ELF-1 (cell line): ENCODE data around the gene HIC1.

Experiments
- DNase-seq: peaks from one replicate; pipeline ENCODE4 v3.0.0-alpha.2; 2016; ENCODE audit warnings: low read depth, low spot score

The HIC1 gene

DNA sequence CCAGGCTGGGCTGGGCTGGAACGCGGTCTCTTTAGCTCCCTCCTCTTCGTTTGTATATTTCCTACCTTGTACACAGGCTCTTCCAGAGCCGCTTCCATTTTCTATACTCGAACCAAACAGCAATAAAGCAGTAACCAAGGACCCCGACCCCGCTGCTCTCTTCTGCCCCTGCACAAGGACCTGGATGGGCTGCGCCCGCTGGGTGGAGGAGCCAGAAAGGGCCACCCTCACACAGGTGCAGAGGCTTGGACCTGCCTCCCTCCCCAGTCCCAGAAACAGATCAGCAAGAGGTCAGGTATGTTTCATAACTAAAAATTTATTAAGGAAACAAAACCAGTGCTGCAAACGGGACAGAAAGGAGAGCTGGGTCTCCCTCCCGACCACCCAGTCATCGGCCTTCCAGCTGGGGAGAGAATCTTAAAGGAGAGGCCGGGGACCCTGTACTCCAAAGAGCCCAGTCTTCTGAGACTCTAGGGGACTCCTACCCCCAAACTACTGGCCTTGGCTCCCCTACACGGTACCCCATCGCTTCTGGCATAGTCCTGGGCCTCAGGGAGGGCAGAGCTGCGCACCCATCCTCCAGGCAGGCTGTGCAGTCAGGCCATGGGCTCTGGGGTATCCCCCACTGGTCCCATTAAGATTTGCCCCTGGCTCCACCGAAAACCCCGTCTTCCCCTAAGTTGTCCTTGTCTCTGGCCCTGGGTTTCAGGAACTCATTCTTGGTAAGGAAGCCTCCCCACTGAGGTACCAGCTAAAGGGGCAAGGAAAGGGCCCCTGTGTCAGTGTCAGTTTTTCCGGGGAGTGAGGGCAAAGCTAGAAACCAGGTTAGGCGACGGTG lies 4.9 kb downstream of the HIC1 start:
- DNase-seq: no peak

DNA sequence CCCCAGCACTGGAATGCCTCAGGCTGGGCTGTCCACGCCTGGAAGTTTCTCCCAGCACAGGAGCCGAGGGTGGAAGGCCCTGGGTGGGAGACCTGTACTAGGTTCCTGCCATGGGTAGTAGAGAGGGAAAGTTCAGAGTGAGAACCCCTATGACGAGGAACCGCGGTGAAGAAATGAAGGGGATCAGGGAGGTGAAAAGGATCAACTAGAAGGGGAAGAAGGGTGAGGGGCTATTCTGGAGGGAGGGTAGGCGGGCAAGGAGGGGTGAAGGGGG lies 5.4 kb downstream of the HIC1 start:
- DNase-seq: no peak

DNA sequence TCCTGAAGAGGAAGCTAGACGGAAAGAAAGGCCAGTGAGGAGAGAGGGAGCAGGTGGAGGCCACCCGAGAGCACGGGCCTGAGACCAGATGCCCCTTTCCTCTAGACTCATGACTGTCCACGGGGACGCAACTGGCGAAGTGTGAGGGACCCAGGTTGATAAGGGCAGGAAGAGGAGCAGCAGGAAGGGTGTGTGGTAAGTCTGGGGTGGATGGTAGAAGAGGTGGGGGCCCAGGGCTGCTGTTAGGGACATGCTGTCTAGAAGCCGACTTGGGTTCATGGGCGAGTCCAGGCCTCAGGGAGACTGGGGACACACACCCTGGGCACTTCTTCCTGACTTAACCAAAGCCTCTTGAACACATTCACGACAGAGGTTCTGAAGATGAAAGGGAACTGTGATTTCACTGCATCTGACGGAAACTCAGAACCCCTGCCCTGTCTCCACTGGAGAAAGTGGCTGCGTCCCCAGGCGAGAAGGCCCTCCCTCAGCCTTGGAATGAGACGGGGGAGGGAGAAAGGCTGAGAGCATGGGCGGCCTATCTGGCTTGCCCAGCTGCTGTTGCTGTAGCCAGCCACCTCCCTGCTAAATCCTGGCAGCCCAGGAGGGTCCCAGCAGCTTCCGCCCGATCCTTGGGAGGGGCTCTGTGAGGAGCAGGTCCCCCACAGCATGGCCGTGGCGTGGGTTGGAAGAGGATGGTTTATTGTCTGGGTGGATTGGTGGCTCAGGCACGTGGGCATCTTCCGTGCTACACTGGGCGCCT lies 6.0 kb downstream of the HIC1 start:
- no peak for DNase-seq

DNA sequence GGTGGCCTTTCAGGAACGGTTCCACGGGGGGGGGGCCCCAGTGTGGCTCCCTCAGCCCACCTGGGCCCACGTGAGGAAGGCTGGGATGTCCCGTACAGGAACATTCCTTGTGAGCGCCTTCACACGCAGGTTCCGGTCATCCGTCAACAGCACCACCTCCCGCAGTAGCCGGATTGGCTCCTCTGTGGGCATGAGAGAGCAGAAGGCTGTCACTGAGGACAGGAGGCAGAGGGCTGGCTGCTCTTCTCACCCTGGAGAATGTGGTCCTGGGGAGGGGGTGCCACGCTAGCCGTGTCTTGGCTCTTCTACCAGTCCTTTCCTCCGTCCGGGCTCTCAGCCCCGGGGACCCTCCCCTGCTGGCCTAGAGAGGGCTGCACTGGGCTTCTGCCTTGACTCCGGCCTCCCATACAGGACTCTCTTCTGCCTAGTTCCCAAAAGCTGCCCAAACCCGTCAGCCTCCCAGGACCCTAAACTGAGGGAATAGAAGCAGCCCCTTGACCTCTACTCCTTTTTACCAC lies 6.6 kb downstream of the HIC1 start:
- no peak for DNase-seq

DNA sequence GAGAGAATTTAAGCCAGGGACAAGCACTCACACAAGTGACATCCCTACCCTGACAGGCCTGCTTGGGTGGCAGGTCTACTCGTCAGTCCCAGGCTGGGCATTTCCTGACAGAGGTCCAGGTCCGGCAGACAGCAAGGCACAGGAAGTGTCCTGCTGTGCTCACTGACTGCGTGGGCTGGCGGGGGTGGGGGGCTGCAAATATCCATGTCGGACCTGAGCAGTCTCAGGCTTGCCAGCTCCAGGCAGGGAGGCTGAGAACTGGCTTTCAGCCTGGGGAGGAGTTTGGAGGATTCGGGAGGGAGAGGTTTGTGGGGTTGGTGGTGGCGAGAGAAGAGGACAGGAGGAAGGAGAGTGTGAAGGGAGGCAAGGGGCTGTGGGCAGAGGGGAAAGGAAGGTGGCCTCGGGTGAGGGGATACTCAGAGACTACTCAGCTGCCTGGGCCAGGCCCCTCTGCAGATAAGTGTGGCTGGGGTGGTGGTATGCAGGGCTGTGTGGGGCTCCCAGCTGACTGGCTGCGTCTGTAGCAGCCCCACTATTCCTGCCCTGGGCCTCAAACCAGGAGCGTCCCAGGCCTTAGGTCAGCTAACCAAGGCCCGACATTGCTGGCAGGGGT lies 7.8 kb downstream of the HIC1 start:
- DNase-seq: no peak

DNA sequence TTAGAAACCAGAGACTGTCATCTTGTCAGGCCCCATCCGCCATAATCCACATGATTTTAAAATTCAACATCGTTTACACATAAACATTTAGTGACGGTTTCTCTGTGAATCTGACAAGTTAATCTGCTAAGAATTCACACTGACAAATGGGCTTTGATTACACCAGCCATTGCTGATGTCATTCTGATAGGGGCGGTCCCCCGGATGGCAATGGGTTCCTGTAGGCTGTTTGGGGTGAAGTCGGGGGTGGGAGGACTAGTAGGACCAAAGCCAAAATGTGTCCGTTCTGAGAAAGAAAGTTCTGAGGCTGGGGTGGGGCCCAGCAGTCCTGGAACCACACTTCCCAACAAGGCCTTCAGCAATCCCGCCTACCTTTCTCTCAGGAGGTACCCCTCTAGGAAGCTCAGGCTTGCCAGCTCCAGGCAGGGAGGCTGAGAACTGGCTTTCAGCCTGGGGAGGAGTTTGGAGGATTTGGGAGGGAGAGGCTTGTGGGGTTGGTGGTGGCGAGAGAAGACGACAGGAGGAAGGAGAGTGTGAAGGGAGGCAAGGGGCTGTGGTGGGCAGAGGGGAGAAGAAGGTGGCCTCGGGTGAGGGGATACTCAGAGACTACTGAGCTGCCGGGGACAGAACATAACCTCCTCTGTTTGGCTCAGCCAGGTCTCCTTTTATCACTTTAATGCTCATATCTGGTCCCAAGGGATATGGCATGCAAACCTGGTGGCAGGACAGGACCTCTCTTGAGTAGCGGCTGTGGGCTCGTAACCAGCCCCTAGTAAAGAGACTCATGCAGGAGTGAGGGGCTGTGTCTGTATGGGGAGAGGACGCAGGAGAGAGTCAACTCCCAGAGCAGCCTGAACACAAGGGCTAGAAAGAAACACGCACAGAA lies 8.6 kb downstream of the HIC1 start:
- DNase-seq: no peak

DNA sequence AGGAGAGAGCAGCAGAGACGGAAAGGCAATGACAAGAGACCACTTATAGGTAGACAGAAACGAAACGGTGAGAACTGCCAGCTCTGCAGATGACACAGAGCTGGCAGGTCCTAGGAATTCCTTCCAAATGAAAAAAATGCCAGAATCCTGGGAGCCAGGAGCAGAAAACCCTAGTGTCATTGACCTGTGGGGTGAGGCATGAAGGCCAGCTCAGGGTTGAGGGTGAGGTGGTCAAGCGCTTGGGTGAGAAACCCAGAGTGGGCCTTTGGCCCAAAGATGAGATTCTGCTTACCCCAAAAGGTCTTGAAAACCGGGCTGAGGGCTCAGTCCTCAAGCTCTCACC lies 9.2 kb downstream of the HIC1 start:
- no peak for DNase-seq

DNA sequence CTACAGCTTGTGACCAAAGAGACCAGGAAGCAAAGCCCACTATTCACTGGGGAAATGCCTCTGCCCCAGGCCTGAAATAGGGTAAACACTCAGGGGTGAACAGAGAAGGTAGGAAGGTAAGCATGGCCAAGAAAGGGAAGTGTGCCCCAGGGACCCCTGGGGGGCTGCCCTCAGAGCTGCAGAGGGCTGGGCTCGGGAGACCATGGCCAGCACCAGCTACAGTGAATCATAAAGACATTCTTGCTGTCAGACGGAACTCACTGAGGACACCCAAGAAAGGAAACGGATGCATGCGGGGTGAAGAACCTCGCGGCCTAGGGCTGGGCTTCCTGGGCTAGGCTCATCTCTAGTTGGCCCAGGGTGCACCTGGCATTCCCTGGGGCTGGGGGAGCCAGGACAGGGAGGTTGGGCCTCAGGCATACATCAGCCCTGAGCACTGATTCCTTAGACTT lies 9.6 kb downstream of the HIC1 start:
- no peak for DNase-seq

DNA sequence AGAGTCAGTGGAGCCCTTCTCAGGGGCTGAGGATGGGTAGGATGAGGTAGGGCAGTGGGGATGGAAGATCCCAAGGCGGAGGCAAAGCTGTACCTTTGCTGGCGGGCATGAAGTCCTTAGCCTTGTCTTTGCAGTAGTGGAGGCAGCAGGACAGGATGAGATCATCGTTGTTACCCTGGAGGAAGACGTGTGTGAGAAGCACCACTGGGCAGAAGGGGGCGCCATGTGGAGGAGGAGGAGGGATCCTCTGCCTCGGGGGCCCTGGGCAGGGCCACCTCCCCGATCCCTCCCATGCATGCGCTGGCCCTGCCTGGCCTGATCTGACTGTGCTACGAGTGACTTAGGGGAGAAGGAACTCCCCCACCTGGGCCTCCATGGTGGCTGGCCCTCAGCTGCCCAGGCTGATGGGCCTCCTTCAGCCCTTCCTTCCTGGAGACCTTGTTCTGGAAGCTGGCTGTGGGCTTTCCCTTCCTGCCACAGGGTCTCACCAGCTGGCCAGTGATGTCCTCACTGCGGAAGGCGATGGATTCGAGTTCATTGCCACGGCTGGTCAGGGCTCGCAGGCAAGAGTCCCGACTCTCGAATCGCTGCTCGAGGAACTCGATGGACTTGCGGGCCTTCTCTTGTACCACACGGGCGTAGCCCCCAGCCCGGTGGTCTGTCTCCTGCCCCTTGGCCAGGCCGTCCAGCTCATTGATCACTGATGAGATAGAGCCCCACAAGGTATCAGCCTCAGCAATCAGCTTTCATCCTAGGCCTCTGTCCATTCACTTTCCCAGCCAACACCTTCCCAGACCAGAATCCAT lies 10.3 kb downstream of the HIC1 start:
- peak; percentile 85 for DNase-seq

DNA sequence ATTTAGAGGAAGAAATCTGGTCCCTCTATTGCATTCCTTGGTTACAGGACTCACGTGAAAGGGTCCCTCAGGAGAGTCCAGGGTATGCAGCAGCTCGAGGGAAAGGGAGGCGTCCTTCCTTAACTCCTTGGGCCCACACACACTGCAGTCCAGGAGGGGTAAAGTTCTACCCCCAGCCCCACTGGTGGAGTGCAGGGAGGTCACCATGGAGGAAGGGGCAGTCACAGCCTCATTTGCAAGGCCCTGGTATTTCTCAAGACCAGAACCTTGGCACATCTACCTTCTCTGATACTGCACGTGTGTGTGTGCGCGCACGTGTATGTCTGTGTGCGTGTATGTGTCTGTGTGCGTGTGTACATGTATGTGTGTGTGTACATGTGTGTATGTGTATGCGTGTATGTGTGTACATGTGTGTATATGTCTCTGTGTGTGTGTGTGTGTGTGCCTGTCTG lies 11.1 kb downstream of the HIC1 start:
- DNase-seq: no peak

DNA sequence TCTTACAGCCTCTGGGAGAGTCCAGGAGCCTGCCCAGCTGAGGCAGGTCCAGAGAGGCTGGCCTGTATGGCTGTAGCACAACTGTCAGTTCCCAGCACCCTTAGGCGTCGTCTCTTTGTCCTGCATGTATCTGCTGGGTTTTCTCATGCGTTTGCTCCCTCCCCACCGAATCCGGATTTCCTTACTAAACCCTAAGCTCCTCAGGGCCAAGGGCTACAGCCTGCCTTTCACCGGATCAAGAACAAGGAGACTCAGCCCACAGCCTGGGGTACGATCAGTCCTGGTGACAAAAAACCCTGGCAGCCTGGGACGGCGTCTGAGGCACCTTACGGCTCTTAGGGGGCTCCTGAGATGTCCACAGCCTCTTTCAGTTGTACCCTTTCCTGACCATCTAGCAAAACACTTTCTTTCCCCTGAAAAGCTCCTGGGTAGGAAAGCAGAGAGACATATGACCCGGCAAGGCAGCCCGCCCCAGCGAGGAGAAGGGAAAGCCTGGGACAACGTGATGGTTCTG lies 12.2 kb downstream of the HIC1 start:
- no peak for DNase-seq

DNA sequence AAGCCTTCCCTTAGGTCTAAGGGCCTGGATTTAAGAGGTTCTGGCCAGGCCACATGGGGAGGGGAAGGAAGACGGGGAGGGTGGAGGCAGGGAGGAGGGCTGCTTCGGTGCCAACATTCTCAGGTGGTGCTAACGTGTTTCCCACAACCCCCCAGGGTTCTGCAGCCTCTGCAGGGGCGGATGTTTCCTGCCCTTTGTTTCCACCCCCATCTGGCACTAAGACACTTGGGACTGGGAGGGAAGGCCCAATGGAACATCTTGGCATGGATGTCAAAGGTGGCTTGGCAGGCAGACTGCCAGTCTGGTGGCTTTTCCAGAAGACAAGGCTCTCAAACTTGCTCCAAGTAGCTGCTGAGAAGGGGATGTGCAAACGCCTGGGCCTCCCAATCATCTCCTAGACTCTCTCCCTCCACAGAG lies 12.7 kb downstream of the HIC1 start:
- no peak for DNase-seq

DNA sequence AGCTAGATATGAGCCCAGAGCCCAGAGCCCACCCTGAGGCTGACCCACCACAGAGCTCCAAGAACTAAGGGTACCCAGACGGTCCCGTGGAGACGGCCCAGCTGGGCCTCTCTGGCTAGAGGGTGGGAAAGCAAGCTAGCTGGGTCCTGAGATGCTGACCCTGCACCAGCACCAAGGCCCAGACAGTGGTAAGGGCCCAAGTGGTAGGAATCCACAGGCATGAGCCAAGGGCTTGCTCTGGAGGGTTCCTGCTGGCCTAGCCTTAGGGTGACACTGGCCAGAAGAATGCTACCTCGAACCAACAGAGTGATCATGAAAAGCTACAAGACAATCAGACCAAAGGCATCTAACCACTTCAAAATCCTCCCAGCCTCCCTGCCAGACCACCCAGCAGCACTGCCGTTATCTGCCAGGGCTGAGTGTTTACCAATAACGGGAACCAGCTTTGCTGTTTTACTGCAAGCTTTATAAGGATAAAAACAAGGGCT lies 13.2 kb downstream of the HIC1 start:
- DNase-seq: peak; percentile 71

DNA sequence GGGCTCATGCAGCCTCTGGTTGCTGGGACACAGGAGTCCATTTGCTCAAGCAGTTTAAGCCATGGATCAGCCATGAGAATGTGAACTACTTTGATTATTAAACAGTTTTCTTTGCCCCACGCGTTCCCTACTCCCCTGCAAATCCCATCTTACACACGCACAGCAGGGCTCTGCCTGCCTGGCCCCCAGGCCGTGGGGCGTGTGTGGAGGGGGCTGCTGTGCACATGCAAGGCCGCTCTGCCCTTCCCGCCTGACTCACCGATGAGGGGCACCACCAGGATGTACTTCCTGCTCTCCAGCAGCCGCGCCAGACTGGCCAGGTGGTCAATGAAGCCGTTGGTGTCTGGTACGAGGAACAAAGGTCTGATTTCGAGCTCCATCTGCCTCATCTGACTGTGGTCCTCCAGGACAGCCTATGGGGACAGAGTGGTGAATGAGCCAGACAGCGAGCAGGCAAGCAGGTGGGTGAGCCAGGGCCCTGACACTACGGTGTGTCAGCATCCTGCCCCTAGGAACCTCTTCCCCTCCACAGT lies 13.7 kb downstream of the HIC1 start:
- DNase-seq: peak; percentile 66

DNA sequence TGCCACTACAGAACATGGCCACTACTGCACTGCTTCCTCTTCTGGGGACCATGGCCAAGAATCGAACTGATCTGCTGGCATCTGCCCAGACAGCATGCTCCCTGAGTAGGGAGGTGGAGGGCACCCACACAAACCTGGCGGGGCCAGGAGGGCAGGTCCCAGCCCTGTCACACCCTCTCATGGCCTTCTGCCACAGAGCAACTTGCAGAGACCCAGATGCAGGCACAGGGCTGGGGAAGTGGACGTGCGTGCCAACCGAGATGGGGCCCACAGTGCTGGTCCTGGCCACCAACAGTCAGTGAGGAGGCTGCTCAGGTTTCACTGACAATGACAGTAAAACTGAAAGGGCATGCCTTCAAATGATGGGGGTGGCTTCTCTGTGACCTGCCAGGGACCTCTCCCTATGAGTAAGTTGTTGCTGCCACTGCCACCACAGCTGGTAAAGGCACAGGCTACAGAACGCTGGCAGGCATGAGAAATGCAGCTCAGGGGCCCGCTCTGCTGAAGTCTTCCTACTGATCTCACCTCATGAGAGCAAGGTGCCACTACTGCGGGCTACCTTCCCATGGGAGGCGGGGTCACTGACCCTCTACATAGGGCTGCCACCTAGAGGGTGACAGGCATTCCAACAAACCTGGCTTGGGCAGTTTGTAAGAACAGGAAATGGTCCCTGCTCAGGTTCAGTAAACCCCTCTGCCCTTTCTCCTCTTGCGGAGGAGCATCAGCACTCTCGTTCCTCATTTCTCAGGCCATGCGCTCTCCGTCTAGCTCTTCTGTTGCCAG lies 15.5 kb downstream of the HIC1 start:
- DNase-seq: no peak

DNA sequence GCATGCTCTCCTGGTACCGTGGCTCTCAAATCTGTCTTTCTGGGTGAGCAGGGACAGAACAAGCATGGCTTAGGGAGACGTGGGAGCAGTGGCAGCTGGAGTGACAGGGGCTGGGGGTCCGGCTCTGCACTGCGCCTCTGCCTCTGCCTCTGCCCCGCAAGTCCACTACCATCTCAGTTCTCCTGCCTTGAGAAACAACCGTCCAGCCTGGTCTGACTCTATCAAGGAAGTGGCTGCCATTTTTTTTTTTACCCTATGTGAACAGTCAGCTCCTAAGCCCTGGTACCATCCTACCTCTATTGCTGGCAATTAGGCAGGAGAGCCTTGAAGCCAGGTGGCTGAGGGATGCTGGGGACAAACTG lies 16.1 kb downstream of the HIC1 start:
- no peak for DNase-seq

DNA sequence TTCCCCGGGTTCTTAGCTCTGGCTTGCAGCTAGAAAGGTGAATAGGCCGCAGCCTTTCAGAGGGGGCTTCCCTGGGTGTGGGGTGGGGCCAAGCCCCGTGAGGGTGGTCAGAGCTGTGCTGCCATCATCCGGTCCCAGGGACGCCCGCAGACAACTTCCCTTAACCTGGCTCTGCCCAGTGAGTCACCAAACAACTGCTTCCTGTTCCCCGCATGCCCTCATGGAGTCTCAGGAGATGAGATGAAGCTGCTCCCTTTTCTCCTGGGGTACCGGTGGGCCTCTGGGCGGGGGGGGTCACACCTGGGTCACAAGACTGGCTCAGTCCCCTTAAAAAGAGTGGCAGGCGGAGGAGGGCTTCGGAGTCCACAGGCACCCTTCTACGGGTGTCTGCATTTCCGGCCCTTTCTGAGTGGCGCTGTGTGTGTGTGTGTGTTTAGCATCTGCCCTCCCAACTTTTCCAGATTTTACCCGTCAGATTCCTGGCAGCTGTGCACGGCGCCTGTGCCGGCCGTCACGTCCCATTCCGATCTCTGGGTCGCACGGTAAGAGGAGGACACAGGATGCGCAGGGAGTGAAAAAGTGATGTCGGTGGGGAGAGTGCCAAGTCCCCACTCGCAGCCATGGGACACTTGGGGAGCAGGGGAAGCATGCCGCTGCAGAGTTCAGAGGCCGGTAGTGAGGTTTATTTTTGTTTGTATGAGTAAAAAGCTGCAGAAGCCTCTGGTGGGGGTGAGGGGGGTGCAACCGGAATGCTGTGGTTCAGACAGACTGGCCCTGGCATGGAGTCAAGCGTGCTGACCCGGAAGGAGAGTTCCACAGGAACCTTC lies 16.8 kb downstream of the HIC1 start:
- no peak for DNase-seq

DNA sequence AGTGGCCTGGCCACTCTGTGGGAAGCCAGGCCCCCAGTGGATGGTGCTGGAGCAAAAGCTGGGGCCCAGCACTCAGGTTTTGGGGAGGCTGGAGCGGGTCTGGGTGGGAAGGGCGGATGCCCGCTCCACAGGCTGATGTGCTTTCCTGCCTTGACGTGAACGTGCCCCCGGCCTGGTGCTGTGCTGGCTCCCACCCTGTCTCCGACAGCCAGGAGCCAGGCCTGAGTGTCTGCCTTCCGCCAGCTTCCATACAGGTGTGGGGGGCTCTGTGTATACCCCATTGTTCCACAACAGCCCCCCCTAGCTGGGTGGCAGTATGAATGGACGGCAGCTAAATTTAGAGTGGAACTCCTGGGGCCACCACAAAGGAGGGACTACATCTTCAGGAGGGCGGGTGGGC lies 20.0 kb downstream of the HIC1 start:
- DNase-seq: no peak
